NCI-H2196 (cell line): ENCODE results near the gene ARL14EP.

Experiments
- DNase-seq: peaks from one replicate; lab custom pipeline; 2025; ENCODE audit not compliant: unreplicated experiment; lab: John Stamatoyannopoulos, UW

The ARL14EP gene

DNA sequence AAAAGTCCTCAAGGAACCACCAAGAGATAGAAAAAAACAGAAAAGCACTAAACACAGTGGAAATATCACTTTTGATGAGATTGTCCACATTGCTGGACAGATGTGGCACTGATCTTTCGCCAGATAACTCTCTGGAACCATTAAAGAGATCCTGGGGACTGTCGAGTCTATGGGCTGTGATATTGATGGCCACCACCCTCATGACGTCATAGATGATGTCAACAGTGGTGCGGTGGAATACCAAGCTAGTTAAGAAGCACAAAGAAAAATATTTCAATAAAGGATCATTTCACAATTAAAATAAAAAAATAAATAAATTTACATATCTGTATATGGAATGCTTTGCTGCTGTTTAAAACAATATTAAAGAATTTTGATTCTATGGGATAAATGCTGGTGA lies 45.5 kb downstream of the ARL14EP start:
- DNase-seq: no peak

DNA sequence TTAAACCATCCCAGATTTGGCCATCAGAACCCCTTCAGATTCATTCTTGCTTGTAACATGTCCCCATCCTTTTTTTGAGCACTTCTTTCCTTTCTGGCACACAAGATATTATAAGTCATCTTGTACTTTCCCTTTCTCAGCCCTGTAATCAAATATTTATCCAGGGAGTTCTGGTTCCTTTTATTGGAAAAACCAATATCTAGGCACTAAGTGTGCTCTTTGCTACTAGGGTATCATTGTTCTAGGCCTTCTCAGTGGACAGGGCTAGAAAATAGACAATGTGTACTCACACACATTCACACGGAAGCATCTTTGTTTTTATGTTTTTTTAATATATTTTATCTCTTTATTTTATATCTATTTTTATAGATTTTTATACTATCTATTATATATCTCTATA lies 47.3 kb downstream of the ARL14EP start:
- no peak for DNase-seq

DNA sequence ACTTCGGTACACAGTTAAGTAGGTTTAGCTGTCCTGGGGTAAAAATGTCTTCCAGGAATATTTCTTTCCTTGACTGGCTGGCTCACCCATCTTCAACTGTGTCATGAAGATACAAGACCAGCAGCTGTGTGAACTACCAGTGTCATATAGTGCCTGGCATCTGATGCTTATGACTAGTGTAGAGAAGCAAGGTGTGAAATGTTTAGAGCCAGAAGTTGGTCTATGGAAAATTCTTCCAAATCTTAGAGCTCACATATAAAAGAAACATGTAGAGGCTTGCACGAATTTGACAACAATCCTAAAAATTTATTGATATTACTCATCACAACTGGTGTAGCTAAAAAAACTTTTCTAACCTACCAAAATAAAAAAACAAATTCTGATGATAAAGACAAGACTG lies 54.4 kb downstream of the ARL14EP start:
- DNase-seq: no peak

DNA sequence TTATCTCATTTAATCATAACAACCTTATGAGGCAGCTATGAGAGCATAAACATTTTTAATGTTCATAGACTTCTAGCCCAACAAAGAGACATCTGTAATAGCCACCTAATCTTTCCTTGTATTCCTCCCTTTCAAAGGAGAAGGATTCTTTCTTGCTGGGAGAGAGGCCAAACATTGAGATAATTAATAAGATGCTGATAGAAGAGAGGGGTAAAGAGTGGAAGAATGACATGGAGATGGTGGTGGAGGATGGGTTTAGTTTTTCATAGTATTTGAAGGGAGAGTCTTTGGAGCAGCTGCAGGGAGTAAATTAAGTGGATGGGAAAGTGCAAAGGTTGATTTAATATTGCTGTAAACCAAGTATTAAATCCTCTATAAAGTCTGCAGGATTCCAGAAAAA lies 57.9 kb downstream of the ARL14EP start:
- no peak for DNase-seq

DNA sequence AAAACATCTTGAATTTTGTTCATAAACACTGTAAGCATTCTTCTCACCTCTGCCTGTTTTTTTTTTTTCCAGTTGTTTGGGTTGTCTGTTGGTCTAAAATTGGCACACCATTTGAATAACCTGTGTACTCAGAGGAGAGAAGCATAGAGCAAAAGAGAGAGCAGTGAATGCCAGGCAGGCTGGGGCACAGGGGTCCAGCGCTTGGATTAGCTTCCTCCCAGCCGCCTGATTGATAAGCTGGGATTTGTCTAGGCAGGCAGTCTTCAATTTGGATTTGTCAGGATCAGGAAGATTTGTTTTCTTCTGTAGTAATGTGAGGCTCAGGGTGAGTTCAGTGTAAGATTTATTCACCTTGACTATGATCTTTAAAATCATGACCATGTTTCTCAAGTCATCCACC lies 59.0 kb downstream of the ARL14EP start:
- DNase-seq: no peak
